ENCODE results near the gene DSCAML1.
"Not testable (repeated sequence)": the region's sequence is repeated elsewhere in the genome, so short reads cannot be mapped to it uniquely, and the experiment has no call there.

Gene DSCAML1

GRCh38 chr11:117459123-117459978, 337.7 kb downstream of the DSCAML1 start:
- DNase-seq = no peak

- DNase-seq = no peak
Measured at GRCh38 chr11:117458275-117459122, 338.5 kb downstream of the DSCAML1 start.

- DNase-seq = no peak
Measured at GRCh38 chr11:117457835-117458234, 339.2 kb downstream of the DSCAML1 start.

GRCh38 chr11:117457031-117457785, 339.8 kb downstream of the DSCAML1 start:
- DNase-seq = no peak

- DNase-seq = not testable (repeated sequence)
Measured at GRCh38 chr11:117456721-117457029, 340.3 kb downstream of the DSCAML1 start.

- no peak for DNase-seq
Measured at GRCh38 chr11:117456027-117456720, 340.8 kb downstream of the DSCAML1 start.

GRCh38 chr11:117454564-117454917, 342.5 kb downstream of the DSCAML1 start:
- DNase-seq = no peak

- DNase-seq = no peak
Measured at GRCh38 chr11:117453886-117454563, 343.0 kb downstream of the DSCAML1 start.

- no peak for DNase-seq
Measured at GRCh38 chr11:117449111-117449693, 347.8 kb downstream of the DSCAML1 start.

GRCh38 chr11:117444711-117445658, 352.0 kb downstream of the DSCAML1 start:
- DNase-seq = no peak

- no peak for DNase-seq
Measured at GRCh38 chr11:117444256-117444655, 352.8 kb downstream of the DSCAML1 start.

- no peak for DNase-seq
Measured at GRCh38 chr11:117443266-117444186, 353.5 kb downstream of the DSCAML1 start.

GRCh38 chr11:117442869-117443239, 354.2 kb downstream of the DSCAML1 start:
- DNase-seq = no peak

GRCh38 chr11:117442049-117442868, 354.8 kb downstream of the DSCAML1 start:
- no peak for DNase-seq

- DNase-seq = no peak
Measured at GRCh38 chr11:117441146-117441975, 355.7 kb downstream of the DSCAML1 start.

- no peak for DNase-seq
Measured at GRCh38 chr11:117440258-117440657, 356.8 kb downstream of the DSCAML1 start.

GRCh38 chr11:117439256-117439655, 357.8 kb downstream of the DSCAML1 start:
- DNase-seq = no peak

All from NK-92 treated with Interleukin-12 subunit alpha and Interleukin-12 subunit beta, amount 100 ng/mL, for 24 hours (cell line).